Measurements from ENCODE around the gene PTPRK. TPM values are rescaled to one million over a fixed set of nuclear protein-coding genes. Genes with fewer than 3 reads are reported as not detected.

PTPRK gene
- total RNA-seq, 4 donors from 2014 or later: 88.0 to 187 (median 136) TPM

- no peak for TF ChIP-seq POLR2AphosphoS5 (IDR thresholded peaks at IDR 0.05)
- no peak for TF ChIP-seq POLR2A (IDR thresholded peaks at IDR 0.05)
- TF ChIP-seq, protein P1, sequence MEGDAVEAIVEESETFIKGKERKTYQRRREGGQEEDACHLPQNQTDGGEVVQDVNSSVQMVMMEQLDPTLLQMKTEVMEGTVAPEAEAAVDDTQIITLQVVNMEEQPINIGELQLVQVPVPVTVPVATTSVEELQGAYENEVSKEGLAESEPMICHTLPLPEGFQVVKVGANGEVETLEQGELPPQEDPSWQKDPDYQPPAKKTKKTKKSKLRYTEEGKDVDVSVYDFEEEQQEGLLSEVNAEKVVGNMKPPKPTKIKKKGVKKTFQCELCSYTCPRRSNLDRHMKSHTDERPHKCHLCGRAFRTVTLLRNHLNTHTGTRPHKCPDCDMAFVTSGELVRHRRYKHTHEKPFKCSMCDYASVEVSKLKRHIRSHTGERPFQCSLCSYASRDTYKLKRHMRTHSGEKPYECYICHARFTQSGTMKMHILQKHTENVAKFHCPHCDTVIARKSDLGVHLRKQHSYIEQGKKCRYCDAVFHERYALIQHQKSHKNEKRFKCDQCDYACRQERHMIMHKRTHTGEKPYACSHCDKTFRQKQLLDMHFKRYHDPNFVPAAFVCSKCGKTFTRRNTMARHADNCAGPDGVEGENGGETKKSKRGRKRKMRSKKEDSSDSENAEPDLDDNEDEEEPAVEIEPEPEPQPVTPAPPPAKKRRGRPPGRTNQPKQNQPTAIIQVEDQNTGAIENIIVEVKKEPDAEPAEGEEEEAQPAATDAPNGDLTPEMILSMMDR (IDR thresholded peaks at IDR 0.05): no peak
- TF ChIP-seq EP300 (IDR thresholded peaks at IDR 0.05; ENCODE audit: low read depth): no peak
- intact Hi-C loops (cut with DNase I; ENCODE audit: low total_unique reads) (no loop called here), in situ Hi-C loops (cut with MboI; ENCODE audit: low pct_ligation_motif_present in 1 of 4, low pct_unique_long_range_greater_than_20kb in 1 of 4, low sequenced_read_pairs in 3 of 4) (no loop called here)
- no peaks in the 10 kb centered on the region for H3K9me3 ChIP-seq
- no peak overlapping the region for H3K27ac ChIP-seq
- H3K27me3 ChIP-seq: no peaks in the 10 kb centered on the region
- H3K4me1 ChIP-seq: no peaks in the 10 kb centered on the region
- H3K4me3 ChIP-seq: no peak overlapping the region
- H3K36me3 ChIP-seq: no peaks in the 10 kb centered on the region
- DNase-seq: no peak
Observed at GRCh38 chr6:128167552-128167951, 352.8 kb downstream of the PTPRK start.

GRCh38 chr6:128164254-128164653 is 356.1 kb downstream of the PTPRK start:
- Histone ChIP-seq H3K27me3 (no peaks in the 10 kb centered on the region), H3K9me3 (no peaks in the 10 kb centered on the region), H3K4me1 (no peaks in the 10 kb centered on the region), H3K4me3 (no peak overlapping the region), H3K27ac (no peak overlapping the region), H3K36me3 (no peaks in the 10 kb centered on the region)
- TF ChIP-seq POLR2A (IDR thresholded peaks at IDR 0.05): no peak
- TF ChIP-seq, protein P1 (IDR thresholded peaks at IDR 0.05): no peak
- TF ChIP-seq POLR2AphosphoS5 (IDR thresholded peaks at IDR 0.05): no peak
- no peak for TF ChIP-seq EP300 (IDR thresholded peaks at IDR 0.05; ENCODE audit: low read depth)
- in situ Hi-C loops (cut with MboI; ENCODE audit: low pct_ligation_motif_present in 1 of 4, low pct_unique_long_range_greater_than_20kb in 1 of 4, low sequenced_read_pairs in 3 of 4): no loop called here
- no peak for DNase-seq
- 78 to 83% methylated on average over 1 of the region's 1 CpG for WGBS, 2 donors (ENCODE audit: low coverage in 1 of 2)
- intact Hi-C loops (cut with DNase I; ENCODE audit: low total_unique reads): no loop called here

GRCh38 chr6:128162423-128162822 is 358.0 kb downstream of the PTPRK start:
- no peak for DNase-seq
- no peak for TF ChIP-seq POLR2A (IDR thresholded peaks at IDR 0.05)
- TF ChIP-seq EP300 (IDR thresholded peaks at IDR 0.05; ENCODE audit: low read depth): no peak
- TF ChIP-seq, protein P1 (IDR thresholded peaks at IDR 0.05): no peak
- no peak for TF ChIP-seq POLR2AphosphoS5 (IDR thresholded peaks at IDR 0.05)
- Histone ChIP-seq H3K36me3 (no peaks in the 10 kb centered on the region), H3K4me3 (no peak overlapping the region), H3K4me1 (no peaks in the 10 kb centered on the region), H3K27me3 (no peaks in the 10 kb centered on the region), H3K9me3 (no peaks in the 10 kb centered on the region), H3K27ac (no peak overlapping the region)
- intact Hi-C loops (cut with DNase I; ENCODE audit: low total_unique reads): no loop called here
- in situ Hi-C loops (cut with MboI; ENCODE audit: low pct_ligation_motif_present in 1 of 4, low pct_unique_long_range_greater_than_20kb in 1 of 4, low sequenced_read_pairs in 3 of 4): no loop called here
- 92 to 95% methylated on average over 2 of the region's 2 CpGs for WGBS, 2 donors (ENCODE audit: low coverage in 1 of 2)

DNA sequence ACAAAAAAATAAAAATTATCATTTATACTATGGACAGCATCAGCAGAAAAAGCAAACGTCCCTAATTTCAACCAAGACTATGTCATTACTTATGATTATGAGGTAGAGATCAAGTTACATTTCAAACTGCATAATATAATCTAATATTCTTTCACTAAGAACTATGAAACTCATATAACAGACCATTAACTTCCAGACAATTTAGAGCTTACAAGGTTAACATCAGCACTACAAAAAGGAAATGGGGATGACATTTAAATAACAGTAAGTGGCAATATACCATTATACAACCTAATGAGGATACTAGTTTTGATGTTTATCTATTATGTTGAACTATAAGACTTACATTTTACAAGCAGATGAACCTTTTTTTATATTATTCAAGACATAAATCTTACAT is 358.6 kb downstream of the PTPRK start:
- Histone ChIP-seq H3K36me3 (no peaks in the 10 kb centered on the region), H3K4me1 (no peaks in the 10 kb centered on the region), H3K9me3 (no peaks in the 10 kb centered on the region), H3K27me3 (no peaks in the 10 kb centered on the region), H3K27ac (no peak overlapping the region), H3K4me3 (no peak overlapping the region)
- DNase-seq: no peak
- intact Hi-C loops (cut with DNase I; ENCODE audit: low total_unique reads) (no loop called here), in situ Hi-C loops (cut with MboI; ENCODE audit: low pct_ligation_motif_present in 1 of 4, low pct_unique_long_range_greater_than_20kb in 1 of 4, low sequenced_read_pairs in 3 of 4) (no loop called here)
- TF ChIP-seq POLR2A (IDR thresholded peaks at IDR 0.05) (no peak), EP300 (IDR thresholded peaks at IDR 0.05; ENCODE audit: low read depth) (no peak), POLR2AphosphoS5 (IDR thresholded peaks at IDR 0.05) (no peak)
- TF ChIP-seq, protein P1 (IDR thresholded peaks at IDR 0.05): no peak
- 57 to 60% methylated on average over 1 of the region's 1 CpG for WGBS, 2 donors (ENCODE audit: low coverage in 1 of 2)

Measured in transverse colon (tissue), 4 donors.